HG02973 (cell line): ENCODE results near the gene OTULIN.

Experiments used
- ATAC-seq: cut with Tn5 transposase; IDR thresholded peaks from one replicate; pipeline ENCODE4 v1.9.1; 2021; ENCODE audit warnings: moderate library complexity; ENCODE audit not compliant: unreplicated experiment

Gene OTULIN

DNA sequence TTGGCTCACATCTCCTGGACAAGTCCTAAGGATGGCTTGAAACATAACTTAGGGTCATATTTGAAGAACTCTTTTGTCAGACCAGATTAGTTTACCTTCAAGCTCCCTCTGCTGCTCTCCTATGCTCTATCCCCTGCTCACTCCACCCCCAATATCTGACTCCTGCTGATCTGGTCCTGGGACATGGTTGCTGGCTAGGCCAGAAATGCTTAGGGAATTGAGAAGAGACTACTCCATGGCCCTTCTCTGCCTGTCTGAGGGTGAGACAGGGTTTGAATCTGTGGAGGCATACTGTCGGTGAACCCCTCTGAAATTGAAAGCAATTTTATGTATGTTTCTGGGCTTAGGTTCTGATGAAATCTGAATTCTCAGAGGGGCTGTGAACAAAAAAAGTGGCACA lies 3.3 kb downstream of the OTULIN start:
- no peak for ATAC-seq

DNA sequence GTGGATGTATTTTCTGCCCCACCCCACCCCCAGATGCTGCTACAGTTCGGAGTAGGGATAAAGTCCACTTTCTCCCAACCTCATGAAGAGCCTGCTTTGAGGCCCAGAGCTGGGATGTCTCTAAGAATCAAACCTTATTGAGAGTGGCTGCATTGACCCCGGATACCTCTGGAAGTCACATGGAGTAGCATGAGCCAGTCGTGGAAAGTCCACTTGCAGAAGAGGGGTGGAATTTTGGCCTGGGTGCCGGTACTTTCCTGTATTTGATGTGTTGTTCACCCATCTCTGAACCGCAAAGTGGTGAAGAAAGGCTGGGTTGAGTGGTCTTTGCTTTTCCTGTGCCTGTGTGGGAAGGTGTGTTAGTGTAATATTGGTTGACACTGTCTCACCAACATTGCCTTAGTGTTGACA lies 3.7 kb downstream of the OTULIN start:
- ATAC-seq, result no peak

DNA sequence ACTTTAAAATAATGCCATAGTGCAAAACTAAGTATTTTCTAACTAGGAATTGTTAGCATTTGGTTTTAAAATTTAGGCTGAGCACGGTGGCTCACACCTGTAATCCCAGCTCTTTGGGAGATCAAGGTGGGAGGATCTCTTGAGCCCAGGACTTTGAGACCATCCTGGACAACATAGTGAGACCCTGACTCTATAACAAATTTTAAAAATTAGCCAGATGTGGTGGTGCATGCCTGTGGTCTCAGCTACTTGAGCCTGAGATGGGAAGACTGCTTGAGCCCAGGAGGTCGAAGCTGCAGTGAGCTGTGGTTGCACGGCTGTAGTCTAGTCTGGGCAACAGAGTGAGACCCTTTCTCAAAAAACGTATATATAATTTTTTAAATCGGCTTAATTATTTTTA lies 4.9 kb downstream of the OTULIN start:
- ATAC-seq, result no peak

DNA sequence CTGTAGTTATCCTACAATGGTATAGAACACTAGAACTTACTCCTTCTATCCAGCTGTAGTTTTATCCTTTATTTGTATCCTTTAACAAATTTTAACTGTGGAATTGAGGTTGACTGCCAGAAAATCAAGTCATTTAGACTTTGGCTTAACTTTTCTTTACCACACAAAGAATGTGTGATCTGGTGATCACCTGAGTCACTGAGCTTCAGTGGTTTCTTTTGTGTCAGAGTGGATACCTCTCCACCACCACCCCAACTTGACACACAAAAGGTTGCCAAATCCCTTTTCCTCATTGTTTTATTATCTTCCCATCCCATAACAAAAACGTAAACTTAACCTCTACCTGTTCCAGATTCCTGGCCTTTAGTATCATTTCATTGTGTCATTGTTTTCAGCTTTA lies 5.5 kb downstream of the OTULIN start:
- ATAC-seq, result no peak

DNA sequence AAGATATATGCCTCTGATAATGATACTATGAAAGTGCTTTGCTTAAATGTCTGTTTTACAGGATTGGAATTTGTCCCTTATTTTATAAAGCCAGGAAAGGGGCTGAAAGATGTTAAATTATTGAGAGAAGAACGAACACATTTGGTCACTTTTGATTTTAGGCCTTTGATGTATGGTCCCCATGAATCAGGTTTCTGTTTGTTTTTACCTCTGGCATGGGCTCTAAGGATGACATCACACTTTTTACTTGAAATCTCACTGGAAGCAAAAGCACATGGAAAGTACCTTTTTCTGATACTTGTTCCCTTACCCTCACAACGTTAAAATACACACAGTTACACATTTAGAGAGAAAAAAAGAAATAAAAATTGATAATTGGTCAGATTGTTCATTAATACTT lies 6.9 kb downstream of the OTULIN start:
- no peak for ATAC-seq

DNA sequence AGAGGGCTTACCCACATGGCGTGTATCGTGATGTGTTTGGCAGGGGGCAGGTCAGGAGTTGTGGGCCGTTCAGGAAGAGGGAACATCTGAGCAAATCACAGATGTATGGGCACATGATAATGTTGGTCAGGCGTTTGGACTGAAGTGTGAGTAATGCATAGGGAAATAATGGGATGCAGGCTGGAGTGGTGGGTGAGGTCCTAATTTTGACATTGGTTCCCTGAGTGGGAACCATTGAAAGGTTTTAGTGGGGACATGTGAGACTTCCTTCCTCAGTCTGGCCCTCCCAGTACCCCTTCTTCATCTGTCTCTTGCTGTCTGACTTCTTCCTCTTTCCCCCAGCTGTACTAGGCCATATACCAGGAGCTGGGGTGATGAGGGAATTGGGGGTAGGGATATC lies 7.6 kb downstream of the OTULIN start:
- no peak for ATAC-seq

DNA sequence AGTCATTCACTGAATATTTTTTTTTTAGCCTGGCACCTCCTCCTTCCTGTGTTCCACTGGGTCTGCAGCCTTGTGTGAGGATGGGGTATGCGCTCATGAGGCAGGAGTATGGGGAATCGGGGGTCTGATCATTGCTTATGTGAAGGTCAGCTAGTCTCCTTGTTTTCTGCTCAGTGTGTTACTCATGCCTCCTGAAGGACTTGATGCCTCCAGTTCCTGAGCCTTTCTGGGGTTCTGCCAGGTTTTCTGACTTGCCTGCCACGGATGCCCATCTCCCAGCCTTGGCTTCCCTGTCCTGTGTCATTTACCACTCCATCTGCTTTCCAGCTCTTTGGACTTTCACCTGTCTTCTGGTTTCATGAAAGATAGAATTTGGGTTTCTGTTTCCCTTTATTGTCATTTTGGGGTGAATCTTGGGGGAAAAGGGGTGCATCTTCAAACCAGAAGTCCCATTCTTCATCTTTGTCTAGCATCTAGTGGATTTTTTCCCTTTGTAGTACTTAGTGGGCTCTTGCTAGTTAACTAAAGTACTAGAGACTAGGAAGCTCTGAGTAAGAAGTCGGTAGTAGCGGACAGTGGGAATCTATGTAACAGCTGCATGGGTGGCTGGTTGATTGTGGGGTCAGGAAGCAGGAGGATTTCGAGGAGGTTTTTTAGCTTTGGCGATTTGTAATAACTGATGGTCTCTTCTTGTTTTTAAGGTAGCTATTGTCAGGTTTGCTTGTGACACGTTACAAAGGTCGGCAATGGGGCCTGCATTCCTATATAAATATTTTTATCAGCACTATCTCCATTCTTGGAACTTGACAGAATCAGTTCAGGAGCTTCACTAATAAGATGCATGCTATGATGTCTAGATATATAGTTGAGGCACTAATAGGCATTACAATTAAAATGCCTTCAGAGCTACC lies 8.2 kb downstream of the OTULIN start:
- ATAC-seq, result no peak

DNA sequence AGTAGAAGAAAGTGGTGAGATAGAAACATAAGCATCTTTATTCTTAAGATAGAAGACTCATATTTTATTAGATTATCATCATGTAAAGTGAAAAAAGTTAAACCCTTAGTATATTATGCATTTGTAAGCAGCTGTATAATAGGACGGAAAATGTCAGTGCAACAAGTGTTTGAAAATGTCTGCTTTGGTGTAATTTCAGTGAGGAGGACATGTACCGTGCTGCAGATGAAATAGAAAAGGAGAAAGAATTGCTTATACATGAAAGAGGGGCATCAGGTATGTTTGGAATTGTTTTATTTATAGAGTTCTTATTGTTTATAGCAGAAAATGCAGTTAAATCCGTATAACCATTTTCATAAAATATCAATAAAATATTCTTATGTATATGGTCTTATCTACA lies 8.9 kb downstream of the OTULIN start:
- ATAC-seq, result no peak

DNA sequence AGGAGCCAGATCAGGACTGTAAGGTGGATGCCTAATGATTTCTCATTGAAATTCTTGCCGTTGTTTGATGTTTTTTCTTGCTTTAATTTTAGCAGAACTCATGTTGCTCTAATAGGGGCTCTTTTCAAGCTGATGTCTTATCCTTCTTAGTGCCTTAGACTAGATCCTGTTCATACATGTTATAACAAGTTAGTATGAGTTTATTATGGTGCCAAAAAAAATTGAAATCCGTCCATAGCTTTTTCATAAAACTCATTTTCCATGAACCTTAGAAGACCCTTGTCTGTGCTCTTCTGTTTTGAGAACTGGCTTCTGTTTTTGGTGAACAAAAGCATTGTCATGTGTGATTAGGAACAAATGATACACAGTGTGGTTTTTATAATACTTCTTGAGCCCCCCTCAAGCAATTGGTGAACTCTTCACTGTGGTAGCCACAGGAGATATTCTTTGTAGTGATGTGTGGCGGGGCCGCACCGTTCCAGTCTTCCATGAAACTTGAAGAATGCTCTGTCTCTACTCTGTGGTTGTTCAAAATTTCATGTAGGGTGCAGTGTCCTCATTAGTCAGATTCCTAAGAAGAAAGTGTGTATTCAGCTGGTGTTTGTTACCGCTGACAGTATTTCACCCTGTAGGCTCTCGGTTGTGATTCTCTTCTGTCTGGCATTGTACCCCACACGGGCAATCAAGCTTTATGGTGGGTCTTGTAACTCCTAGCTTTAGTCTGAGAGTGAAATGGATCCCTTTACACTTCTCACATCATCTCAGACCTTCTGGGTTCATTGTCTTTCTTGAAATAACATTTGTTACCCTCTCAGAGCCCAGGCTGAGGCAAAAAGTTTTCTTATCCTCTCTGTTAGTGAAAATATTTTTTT lies 10.7 kb downstream of the OTULIN start:
- peak; percentile 9 for ATAC-seq

DNA sequence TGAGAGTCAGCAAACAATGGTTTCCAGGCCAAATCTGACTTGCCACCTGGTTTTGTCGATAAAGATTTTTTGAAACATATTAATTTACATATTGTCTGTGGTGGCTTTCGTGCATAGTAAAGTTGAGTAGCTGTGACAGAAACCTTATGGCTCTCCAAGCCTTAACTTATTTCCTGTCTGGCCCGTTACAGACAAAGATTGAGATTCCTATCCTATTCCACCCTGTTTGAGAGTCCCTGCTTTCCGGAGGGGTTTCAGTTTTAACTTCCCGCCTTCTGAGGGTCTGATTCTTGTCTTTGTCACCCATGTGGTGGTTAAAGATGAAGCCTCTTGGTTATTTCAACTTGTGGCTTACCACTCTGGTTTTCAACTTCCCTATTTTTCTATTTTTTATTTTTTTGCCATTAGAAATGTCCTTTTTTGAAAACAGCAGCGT lies 11.4 kb downstream of the OTULIN start:
- ATAC-seq, result peak; percentile 44

DNA sequence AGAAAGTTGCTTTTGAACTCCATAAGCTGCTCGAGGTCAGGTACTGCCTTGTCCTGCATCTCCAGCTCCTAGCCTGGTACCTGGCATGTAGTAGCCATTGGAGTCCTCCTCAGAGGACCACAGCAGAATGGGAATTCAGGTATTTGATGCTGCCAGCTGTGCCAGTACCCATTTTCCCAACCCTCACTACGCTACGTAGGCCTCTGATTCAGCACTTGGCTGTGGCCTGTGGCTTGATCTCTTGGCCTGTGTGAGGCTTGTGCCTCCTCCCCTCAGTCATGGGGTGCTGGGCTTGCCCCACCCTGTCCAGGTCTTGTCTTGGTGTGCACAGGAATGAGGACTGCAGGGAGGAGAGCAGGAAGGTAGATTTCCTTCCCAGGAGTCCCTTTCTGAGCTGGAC lies 11.8 kb downstream of the OTULIN start:
- peak; percentile 36 for ATAC-seq

DNA sequence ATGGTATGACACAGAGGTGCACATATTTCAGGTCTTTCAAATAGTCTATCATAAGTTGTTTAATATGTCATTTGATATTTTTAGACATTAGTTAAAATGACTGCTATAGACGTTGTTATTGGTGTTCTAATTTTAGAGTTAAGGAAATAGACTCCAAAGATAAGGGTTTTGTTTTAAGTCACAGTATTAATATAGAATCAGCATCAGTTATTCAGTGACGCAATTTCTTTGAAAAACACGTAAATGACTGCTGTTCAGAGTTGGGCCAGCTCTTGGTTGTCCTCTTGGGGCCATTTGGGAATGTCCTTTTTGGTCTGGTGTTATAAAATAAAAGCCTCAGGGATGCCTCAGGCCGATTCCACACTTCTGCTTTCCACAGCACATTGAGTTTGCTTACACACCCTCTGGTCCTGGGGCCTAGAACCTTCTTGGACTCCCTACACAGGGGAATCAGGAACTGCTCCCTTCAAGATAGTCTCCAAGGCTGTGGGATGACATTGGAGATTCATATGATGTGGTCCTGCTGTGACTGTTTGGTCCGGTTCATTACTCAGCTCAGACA lies 14.3 kb downstream of the OTULIN start:
- no peak for ATAC-seq

DNA sequence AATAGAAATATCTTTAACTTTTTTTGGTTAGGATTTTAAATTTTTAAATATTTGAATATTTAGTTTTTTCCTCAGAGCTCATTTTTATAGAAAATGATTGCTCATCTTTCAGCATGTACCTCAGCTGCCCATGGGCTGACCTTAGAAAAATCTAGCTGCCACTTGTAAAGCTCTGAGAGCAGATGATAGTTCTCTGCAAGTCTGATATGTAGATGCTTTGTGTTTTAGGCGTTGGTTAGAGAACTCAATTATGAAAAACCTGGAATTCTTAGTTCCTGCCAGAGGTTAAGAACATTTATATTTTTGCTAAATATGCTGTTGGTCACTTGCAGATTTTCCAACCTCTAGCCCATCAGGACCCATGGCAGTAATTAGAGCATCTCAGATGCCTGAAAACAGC lies 15.1 kb downstream of the OTULIN start:
- no peak for ATAC-seq

DNA sequence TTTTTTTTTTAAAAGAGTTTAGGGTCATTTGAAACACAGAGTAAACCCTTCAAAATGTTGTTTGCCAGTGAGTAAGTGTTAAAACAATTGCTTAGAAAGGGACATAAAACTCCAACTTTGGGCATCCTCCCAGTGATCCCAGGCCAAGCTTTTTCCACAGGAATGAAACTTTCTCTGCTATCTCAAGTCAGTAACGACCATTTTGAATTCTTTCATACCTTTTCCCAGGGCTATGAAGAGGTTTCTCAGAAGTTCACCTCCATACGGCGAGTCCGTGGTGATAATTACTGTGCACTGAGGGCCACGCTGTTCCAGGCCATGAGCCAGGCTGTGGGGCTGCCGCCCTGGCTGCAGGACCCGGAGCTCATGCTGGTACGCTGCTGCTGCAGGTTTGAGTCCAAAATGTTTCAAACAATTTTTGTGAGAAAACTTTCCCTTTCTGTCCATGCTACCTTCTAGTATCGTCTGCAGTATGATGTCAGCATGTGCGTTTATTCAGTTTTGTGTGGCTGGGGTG lies 16.8 kb downstream of the OTULIN start:
- no peak for ATAC-seq

DNA sequence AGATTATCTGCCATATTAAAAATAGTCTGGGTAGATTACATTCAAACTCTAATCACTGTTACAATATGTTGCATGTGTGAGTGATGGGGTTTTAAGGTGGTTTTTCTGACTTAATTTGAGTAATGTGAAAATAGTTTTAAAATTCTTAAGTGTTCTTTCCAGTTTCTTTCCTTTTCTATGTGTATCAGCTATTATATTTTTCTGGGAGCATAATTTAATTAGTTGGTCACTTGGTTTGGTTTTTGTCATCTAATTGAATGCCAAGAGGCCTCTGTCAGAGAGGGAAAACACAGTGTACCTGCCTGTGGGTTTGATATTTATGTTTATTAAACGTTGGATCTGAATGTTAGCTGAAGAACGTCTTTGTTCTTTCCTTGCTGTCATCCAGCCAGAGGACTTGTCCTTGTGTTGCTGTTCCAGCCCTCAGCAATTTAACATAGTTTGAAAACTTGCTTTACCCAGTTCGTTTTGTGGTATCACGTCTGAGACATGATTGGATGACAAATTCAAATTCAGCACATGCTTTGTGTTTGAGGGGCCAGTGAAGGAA lies 19.5 kb downstream of the OTULIN start:
- no peak for ATAC-seq

DNA sequence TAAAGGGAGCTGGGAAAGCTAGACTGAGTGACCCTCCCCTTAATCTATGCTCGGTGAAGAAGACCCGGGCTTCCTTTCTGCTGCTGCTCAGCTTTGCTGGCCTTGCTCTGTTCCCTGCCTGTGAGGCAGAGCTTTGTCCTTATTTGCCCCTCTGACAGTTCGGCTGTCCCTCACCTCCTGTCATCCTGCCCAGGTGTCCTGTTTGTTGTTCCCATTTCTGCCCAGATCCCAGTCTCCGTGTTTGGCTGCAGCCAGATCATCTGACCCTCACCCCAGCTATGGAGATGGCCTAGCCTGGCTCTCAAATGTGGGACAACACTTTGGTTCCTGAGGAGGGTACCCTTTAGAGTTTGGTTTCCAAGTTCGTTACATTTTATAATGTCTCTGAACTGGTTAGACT lies 20.2 kb downstream of the OTULIN start:
- no peak for ATAC-seq

DNA sequence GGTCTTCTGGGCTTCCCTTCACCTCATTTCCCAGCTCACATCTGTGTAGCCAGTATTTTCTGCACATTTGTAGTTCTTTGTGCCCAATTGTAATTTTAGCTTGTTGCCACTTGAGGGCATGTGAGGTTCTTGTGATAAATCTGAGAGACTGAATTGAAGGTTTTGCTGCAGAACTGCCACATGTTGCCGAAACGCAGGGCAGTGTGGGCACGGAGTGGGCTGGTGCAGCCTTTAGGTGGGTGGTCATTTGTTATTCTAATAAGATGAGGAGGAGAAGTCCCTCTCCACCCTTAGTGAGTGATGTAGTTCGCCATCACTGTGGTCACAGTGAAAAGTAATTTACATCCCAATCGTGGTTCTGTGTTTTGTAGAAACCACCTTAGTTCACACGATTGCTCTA lies 21.2 kb downstream of the OTULIN start:
- ATAC-seq, result peak; percentile 81

DNA sequence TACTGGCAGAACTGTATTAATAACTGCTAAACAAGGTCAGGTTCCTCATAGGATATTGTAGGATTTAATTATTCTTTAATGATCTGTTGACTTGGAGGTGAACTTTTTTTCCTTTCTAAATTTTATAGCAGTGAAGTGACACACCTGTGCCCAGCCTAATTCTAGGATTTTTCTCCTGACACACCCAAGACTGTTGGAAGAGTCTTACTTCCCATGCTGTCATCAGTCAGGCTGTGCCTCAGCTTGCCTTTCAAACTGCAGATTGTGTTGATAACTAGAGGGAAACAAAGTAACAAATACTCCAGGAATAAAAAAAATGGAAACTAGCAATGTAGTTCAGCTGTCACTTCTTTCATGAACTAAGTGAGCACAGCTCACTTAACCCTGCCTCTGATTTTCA lies 22.0 kb downstream of the OTULIN start:
- no peak for ATAC-seq

DNA sequence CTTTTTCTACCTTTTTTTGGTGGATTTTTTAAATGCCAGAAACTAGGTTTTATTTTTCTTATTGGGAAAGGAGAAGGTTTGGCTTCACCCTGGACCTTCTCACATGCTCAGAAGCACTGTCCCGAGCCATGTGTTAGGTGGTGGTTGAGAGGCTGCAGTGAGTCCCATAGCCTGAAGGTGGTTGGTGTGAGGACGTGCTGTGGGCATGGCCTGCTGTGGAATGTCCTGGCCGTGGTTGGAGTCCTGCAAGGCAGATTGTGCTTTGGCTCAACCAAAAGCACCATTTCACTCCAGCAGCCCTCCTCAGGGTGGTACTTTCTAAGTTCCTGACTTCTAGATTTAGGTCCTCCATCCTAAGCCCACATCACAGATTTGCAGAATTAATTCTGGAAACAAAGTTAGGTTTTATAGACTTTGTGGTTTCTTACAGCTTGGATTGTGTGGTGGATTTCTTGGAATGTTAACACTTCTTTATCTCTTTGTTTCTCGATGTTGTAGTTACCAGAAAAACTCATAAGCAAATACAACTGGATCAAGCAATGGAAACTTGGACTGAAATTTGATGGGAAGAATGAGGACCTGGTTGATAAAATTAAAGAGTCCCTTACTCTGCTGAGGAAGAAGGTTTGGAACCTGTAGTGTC lies 22.6 kb downstream of the OTULIN start:
- no peak for ATAC-seq

DNA sequence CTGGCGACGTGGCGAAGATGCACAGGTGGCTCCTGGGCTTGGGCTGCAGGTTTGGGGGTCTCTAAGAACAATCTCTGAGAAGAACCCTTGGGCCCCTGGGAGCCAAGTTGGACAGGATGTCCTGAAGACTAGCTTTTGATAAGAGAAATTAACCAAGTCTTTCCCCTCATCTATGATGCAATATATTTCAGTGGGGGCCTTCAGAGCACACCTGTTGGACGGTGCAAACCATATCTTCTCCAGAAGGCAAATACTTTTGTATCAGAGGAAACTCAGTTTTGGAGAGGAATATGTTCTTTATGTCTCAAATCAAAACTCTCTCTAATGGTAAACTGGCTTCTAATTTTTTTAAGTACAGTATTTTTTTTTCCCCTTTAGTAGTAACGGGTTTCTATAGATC lies 28.6 kb downstream of the OTULIN start:
- ATAC-seq, result no peak

DNA sequence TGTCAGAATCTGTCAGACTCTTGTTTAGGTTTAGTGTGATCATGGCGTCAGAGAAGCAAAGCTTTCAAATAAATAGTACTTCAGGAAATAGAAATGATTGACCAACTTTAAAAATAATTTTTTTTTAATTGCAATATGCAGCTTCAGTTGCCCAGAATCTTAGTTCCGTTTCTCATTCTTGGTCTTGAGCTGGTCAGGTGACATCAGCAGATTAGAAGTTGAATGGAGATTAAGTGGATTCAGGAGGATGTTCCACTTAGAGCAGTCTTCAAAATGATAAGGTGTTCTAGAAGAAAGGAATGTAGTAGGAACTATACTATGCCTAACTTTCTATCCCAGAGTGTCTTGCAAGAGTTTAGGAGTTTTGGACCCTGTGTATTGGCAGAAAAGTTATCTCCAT lies 30.6 kb downstream of the OTULIN start:
- no peak for ATAC-seq
